T-helper 1 cell treated with Interleukin-12 subunit alpha and Interleukin-12 subunit beta and Interleukin-4 antibody, amounts not matched to agents 30 ng/mL and 1 ng/mL, for 36 hours (primary cell): ENCODE measurements around the gene LCORL. TPM values are rescaled to one million over a fixed set of nuclear protein-coding genes. Genes with fewer than 3 reads are reported as not detected.
"Not testable (repeated sequence)": the region's sequence is repeated elsewhere in the genome, so short reads cannot be mapped to it uniquely, and the experiment has no call there.

Experiments
- intact Hi-C: fragments of 100-400 bp; cut with micrococcal nuclease; formaldehyde crosslinking; loops from one replicate; pipeline ENCODE4 v1.15.1; 2024
- total RNA-seq: library from RNA; stranded (reverse); gene quantifications from 2 replicates; pipeline ENCODE4 v1.2.3, GENCODE V29; 2022

The LCORL gene
- total RNA-seq, 1 donor from 2014 or later = 9.6 TPM

DNA sequence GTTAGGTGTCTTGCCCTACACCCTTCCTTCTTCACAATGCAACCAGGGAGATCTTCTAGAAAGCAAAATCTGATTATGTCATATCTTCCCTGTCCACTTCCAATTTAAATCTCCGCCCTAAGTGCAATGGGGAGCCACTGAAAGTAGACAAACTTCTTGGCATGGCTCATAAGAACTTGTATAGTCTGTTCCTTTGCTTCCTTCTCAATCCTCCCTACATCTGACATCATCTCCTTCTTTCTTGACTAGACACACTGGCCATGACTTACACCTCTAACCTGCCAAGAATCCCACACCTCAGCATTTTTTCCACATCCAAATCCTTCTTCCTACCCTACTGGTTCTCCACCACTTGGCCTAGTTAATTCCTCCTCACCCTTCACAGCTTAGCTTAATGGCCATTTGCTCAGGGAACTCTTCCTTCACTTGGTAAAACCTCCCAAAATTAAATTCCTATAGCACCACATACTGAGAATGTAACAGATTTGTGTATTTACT is 155.6 kb downstream of the LCORL start:
- intact Hi-C loops = no loop called here

DNA sequence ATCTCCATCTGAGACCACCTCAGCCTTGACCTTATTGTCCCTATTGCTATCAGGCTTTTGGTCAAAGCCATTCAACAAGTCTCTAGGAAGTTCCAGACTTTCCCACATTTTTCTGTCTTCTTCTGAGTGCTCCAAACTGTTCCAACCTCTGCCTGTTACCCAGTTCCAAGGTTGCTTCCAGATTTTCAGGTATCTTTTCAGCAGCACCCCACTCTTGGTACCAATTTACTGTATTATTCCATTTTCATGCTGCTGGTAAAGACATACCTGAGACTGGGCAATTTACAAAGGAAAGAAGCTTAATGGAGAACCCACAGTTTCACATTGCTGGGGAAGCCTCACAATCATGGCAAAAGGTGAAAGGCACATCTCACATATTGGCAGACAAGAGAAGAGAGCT is 159.6 kb downstream of the LCORL start:
- intact Hi-C loops = not testable (repeated sequence)

DNA sequence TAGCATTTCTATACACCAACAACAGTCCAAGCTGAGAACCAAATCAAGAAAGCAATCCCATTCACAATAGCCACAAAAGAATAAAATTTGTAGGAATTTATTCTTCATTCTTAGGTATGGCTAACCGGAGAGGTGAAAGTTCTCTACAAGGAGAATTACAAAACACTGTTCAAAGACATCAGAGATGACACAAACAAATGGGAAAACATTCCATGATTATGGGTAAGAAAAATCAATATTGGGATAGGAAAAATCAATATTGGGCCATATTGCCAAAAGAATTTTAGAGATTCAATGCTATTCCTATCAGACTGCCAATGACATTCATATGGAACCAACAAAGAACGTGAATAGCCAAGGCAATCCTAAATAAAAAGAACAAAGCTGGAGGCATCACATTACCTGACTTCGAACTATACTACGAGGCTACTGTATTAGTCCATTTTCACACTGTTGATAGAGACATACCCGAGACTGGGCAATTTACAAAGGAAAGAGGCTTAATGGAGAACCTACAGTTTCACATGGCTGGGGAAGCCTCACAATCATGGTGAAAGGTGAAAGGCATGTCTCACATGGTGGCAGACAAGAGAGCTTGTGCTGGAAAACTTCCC is 161.7 kb downstream of the LCORL start:
- intact Hi-C loops = no loop called here

DNA sequence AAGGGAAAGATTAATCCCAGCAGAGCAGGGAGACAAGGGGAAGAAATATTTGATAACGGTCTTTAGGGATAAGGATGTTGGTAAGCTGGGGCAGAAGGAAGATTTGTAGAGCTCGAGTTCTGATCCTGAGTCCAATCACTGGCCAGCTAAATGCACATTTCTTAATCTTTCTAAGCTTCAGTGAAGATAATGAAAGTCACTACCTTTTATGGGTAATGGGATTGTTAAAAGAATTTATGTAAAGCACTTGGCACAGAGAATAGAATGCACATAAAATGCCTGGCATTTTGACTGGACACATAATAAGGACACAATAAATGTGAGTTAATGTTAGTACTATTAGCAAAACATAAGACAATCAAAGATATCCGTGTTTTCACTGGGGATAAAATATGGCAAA is 167.5 kb downstream of the LCORL start:
- intact Hi-C loops = no loop called here

DNA sequence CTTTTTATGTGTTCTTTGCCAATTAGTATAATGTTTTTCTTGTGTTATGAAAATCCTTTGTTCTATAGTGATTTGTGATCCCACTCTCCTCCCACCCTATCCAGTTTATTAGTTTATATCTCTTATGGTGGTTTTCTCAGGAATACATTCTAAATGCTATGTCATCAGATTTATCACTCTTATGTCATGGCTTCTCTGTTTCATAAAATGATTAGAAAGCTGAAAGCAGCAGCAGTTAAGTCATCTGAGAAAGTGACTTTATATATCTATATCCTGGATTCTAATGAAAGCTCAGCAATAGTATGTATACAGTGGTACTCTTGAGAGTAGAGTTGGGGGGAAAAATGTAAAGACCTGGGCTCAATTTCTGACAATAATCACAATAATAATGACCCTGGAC is 169.6 kb downstream of the LCORL start:
- intact Hi-C loops = no loop called here

DNA sequence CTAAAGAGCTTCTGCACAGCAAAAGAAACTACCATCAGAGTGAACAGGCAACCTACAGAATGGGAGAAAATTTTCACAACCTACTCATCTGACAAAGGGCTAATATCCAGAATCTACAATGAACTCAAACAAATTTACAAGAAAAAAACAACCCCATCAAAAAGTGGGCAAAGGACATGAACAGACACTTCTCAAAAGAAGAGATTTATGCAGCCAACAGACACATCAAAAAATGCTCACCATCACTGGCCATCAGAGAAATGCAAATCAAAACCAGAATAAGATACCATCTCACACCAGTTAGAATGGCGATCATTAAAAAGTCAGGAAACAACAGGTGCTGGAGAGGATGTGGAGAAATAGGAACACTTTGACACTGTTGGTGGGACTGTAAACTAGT is 171.3 kb downstream of the LCORL start:
- intact Hi-C loops = not testable (repeated sequence)

DNA sequence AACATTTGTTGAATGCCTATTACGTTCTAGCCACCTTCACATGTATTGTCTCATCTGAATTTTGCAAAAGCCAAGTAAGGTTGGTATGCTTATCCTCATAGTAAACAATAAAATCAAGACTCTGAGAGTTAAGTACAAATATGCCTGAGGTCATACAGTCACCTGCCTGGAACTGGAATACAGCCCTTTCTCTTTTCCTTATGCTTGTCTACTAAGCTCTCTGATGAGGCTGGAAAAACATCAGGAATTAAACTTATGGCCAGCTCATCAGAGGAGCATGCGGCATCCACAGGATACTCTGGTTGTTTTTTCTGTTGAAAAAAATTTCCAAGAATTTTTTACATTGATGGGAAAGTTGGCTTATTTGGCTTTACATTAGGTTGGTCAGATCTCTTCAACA is 175.3 kb downstream of the LCORL start:
- intact Hi-C loops = no loop called here

DNA sequence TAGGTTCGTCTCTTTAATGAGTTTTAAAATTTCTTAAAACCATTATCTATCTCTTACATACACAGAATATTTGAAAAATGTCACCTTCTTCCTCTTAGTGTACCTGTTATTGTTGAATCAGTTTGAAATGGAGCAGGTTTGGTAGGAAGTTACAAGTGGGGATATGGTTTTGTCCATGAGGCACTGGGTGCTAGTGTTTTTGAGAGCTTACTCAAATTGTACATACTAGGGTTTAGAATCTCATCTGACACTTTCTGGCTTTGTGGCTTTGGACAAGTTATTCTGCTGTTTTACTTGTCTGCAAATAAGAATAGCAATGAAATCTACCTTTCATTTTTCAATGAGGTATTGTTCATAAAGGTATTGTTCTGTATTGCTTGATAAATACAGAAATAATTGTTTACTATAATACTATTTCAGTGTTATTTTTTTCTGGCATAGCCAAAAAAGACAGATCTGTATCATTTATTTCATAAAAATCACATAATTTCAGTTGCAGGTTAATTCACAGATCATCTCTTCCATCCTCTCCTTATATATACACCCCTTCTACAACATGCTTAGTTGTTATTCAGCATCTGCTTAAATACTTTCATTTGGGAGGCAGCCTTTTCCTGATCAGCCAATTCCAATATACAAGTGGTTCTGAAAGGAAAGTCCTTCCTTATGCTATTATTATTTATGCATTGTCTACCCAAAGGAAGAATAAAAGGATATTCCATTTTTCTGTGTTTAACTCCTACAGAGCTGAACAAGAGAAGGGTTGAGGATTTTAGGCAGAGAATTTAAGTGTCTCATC is 197.5 kb downstream of the LCORL start:
- intact Hi-C loops = loop anchor here (2.0 kb wide), 1 partner anchor 13 kb away; the partner anchor contains the start of genes DCAF16 and NCAPG

DNA sequence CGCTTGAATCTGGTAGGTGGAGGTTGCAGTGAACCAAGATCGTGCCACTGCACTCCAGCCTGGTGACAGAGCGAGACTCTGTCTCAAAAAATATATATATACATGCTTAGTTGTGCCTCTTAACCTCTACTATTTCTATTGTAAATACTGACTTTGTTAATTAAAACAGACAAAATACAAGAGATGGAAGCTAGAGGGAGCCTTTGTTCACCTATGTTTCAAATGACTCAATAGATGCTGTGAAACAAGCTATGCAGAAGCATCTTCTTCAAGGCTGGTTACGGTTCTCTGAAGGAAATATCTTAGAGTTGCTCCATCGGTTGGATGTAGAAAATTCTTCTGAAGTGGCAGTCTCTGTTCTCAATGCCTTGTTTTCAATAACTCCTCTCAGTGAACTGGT is 204.5 kb downstream of the LCORL start:
- intact Hi-C loops = loop anchor here (1.0 kb wide), 3 partner anchors 9 to 550 kb away; no protein-coding TSS in a partner anchor

DNA sequence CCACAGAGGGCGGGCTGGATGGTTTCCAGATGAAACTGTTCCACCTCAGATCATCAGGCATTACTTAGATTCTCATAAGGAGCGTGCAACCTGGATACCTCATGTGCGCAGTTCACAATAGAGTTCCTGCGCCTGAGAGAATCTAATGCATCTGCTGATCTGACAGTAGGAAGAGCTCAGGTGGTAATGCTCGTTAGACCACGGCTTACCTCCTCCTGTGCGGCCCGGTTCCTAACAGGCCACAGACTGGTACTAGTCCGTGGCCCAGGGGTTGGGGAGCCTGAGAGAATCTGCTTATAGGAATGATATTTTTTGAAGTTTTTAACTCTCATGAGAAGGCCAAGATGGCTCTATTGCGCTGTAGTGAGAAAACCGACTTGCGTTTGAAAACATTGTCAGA is 205.4 kb downstream of the LCORL start:
- intact Hi-C loops = no loop called here

DNA sequence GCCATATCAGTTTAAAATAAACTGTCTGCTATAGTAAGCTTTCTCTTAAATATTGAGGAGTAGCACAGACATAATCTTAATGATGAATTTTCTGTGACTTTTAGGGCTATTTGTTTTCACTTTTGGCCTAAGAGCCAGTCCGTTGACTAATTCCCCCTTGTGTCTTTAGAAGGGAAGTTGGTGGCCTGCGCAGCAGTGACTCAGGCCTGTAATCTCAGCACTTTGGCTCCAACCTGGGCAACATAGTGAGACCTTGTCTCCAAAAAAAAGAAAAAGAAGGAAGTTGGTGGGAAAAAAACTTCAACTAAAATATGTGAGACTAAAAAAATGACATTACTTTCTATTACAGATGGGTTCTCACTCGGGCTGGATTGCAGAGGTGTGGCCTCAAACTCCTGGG is 207.4 kb downstream of the LCORL start:
- intact Hi-C loops = no loop called here

DNA sequence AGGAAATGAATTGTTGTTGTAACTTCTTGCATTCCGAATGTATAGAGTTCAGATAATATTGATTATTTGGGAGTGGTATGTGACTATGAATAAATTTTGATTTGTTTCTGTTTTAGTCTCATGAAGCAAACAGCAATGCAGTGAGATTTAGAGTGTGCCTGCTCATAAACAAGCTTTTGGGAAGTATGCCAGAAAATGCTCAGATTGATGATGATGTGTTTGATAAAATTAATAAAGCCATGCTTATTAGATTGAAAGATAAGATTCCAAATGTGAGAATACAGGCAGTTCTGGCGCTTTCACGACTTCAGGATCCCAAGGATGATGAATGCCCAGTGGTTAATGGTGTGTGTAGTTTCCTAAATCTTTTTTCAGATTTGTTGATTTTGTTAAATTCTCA is 208.8 kb downstream of the LCORL start:
- intact Hi-C loops = no loop called here

DNA sequence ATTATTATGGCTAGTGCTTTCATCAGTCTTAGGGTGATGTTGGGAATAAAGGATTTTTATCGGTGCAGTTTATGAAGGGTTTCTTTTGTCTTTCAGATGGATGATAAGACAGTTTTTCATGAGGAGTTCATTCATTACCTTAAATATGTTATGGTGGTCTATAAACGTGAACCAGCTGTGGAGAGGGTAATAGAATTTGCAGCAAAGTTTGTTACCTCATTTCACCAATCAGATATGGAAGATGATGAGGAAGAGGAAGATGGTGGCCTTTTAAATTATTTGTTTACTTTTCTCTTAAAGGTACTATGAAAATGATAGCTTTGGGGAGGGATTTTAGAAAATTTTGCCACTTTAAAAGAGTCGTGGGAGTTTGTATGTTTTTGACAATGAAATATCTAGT is 209.4 kb downstream of the LCORL start:
- intact Hi-C loops = no loop called here

DNA sequence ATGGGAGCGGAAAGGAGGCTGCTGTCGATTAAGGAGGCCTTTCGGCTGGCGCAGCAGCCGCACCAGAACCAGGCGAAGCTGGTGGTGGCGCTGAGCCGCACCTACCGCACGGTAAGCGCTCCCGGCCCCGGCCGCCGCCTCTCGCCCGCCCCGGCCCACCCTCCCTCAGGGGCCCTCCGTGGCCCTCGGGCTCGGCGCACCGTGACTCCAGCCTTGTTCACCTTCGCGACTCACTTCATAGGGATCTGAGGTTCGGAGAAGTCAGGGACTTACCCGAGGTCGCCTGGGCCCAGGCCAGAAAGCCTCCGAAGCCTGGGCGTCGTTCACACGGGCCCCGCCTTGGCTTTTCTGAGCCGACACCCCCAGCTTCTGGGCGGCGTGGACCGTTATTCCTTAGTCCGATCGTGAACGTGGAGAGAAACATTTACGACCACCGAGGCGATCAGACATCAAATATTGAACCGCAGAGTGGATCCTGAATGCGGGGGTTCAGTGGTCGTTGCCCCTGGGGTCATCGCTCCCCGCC is 210.4 kb downstream of the LCORL start:
- intact Hi-C loops = loop anchor here (2.0 kb wide), 3 partner anchors 14 to 1586 kb away; no protein-coding TSS in a partner anchor

DNA sequence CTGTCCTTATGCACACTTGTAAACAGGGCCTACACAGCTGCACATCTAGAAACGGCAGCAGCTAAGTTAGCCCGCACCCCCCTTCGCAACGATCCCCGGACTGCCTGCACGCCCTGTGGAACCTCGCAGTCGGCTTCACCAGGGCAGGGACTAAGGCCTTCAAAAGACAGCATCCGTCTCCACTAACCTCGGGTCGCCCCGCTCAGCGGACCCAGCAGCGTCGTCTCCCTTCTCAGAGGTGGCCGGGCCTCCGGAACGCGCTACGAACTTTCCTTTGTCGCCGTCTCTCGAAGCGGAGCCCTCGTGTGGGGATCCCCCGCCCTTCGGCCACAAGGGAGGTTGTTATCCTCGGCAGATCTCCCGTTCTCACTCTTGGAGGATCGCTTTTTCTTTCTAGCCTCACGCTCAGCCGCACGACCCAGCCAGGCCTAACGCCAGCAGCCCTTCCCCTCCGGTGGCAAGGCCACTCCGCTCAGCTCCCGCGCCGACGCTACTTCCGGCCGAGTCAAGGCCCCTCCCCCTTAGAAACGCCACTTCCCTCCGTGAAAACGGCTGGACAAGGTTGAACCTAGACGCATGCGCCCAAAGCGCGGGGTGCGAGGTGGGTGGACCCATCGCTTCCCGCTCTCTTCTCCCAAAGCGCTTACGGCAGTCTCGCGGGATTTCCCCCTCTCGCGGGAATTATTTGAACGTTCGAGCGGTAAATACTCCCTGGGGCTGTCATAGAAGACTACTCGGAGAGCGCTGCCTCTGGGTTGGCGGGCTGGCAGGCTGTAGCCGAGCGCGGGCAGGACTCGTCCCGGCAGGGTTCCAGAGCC is 211.1 kb downstream of the LCORL start, which contains the start of the genes DCAF16 and NCAPG:
DCAF16 (minus strand) TSS at position 498 of the 818 bp plus-strand sequence. CDS start 6,616 bp downstream, outside the sequence.
NCAPG (plus strand) TSS at position 720 of the 818 bp plus-strand sequence. CDS start 99 bp downstream, outside the sequence.
- intact Hi-C loops = loop anchor here (1.0 to 2.0 kb wide), 7 partner anchors 14 to 1586 kb away; partner anchors contain the start of genes LAP3, MED28 and QDPR

DNA sequence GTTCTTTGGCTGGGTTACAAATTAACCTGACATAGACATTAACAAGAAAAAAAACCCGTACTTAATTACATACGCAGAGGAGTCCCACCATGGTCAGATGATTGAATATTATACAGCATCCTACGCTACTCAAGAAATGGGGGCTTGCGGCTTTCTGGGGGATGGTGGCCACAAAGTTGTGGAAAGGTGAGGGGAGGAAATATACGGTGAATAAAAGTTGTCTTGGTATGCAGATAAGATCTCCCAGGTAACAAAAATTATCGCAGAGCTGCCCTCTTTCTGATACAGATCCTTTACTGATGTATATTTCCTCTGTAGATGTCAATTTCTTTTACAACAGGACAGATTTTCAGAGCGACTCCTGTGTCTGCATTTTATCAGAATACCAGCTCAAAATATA is 211.9 kb downstream of the LCORL start:
- intact Hi-C loops = loop anchor here (1.0 to 2.0 kb wide), 8 partner anchors 15 to 1585 kb away; partner anchors contain the start of genes LAP3, MED28 and QDPR

DNA sequence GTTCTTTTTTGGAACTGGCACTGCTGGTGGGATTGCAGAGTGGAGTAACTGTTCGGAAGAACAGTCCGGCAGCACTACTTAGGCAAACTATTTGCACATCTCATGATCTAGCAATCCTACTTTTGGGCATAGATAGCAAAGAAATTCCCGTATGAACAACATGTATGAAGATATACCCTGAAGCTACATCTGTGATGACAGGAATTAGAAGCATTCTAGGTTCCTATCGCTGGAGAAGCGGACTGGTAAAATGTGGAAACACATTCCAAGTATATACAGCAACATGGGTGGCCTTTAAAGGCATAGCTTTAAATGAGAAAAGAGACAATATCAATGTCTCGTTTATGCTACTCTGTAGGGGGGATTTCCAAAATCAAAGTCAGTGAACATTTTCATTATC is 214.1 kb downstream of the LCORL start:
- intact Hi-C loops = loop anchor here (1.0 kb wide), 1 partner anchor 473 kb away; no protein-coding TSS in a partner anchor

DNA sequence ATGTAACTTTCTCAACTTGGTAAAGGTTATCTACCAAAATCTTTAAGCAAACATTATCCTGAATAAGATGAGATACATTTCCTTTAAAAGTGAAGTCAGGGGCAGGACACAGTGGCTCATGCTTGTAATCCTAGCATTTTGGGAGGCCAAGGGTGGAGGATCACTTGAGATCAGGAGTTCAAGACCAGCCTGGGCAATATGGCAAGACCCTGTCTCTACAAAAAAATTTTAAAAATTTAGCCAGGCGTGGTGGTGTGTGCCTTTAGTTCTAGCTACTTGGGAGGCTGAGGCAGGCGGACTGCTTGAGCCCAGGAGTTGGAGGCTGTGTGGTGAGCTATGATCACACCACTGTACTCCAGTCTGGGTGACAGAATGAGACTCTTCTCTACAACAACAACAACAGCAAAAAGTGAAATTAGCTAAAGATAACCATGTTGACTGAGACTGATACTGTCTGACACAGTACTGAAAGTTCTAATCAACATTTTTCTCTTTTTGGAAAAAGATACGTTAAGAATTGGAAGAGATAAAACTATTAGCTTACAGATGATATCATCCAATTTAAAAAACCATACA is 215.9 kb downstream of the LCORL start:
- intact Hi-C loops = no loop called here

DNA sequence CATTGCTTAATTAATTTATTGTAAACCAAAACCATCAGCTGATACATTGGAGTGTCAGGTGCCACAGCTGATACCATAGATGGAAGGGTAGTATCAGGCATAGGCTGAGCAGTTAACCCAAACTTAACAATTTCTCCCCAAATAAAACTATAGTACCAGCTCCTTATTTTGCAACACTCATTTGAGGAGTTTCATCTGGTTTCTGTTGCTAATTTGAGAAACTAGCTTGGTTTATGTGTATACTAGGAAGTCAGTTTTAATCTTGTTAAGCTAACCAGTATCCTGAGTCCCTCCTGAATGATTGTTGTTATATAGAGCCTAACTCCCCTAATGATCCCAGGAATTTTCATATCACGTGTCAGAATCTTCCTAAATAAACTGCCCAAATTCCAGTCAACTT is 223.7 kb downstream of the LCORL start:
- intact Hi-C loops = no loop called here

DNA sequence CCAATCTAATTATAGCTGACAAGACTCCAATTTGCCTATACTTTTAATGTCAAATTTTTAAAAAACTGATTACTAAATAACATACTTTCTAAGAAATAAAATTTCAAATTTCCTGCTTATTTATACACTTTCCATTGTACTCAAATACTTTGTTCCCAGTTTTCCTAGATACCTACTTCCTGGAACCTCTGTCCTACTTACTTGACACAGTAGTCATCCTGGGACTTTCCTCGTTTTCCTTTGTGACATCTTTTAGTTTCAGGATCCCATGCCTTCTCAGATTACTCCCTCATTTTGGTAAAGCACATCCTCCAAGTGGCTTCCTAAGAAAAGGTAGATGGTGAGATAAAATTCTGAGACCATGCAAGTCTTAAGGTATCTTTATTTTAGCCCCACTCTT is 226.8 kb downstream of the LCORL start:
- intact Hi-C loops = no loop called here
